A549 (cell line): ENCODE measurements around the gene ZBTB46.

ENCODE experiments used
- CHD2 ChIP-seq: fragments of 150-350 bp; IDR thresholded peaks from 2 replicates; pipeline ENCODE4 v1.6.1; 2014; ENCODE audit warnings: low read length; ENCODE audit not compliant: partially characterized antibody
- EHMT2 ChIP-seq: fragments of 200-600 bp; sonication (generic); IDR thresholded peaks from 2 replicates; pipeline ENCODE4 v1.6.1; 2016; ENCODE audit warnings: antibody characterized with exemption, low read depth, mild to moderate bottlenecking, moderate library complexity
- EP300 ChIP-seq, 2 experiments: fragments of >200 bp; sonication (Bioruptor Twin); formaldehyde crosslinking; IDR thresholded peaks; 2 replicates in 1 of 2; 3 replicates in 1 of 2; pipeline ENCODE4 v1.6.1; 2016 to 2017
- JUN ChIP-seq, 2 experiments: fragments of >200 bp; sonication (Bioruptor Twin); formaldehyde crosslinking; IDR thresholded peaks; 2 replicates in 1 of 2; 3 replicates in 1 of 2; pipeline ENCODE4 v1.6.1; 2016 to 2017
- JUNB ChIP-seq: fragments of >200 bp; sonication (Bioruptor Twin); formaldehyde crosslinking; IDR thresholded peaks from 2 replicates; pipeline ENCODE4 v1.6.1; 2016
- NR3C1 ChIP-seq: fragments of >200 bp; sonication (Bioruptor Twin); formaldehyde crosslinking; IDR thresholded peaks from 3 replicates; pipeline ENCODE4 v1.6.1; 2017
- PHF8 ChIP-seq: fragments of 200-600 bp; sonication (generic); IDR thresholded peaks from 2 replicates; pipeline ENCODE4 v1.6.1; 2016; ENCODE audit warnings: low read depth, mild to moderate bottlenecking, antibody characterized with exemption, moderate library complexity, borderline replicate concordance
- POLR2A ChIP-seq: IDR thresholded peaks from 2 replicates; pipeline ENCODE4 v1.6.1; 2012; ENCODE audit warnings: mild to moderate bottlenecking, low read length
- RAD21 ChIP-seq, 2 experiments: fragments of >200 bp in 1 of 2; sonication (Bioruptor Twin) in 1 of 2; formaldehyde crosslinking in 1 of 2; IDR thresholded peaks in 1 of 2; conservative IDR thresholded peaks in 1 of 2; 2 replicates in 1 of 2; 3 replicates in 1 of 2; pipeline ENCODE4 v1.6.1; 2012 to 2018; ENCODE audit warnings: inconsistent platforms in 1 of 2
- ZC3H11A ChIP-seq: fragments of 450-650 bp; IDR thresholded peaks from 2 replicates; pipeline ENCODE4 v1.6.1; 2014; ENCODE audit warnings: antibody characterized with exemption, mild to moderate bottlenecking
- TF ChIP-seq, protein P1 (sequence below): fragments of >200 bp; sonication (Bioruptor Twin); formaldehyde crosslinking; IDR thresholded peaks from 3 replicates; pipeline ENCODE4 v1.5.1; 2016
- TF ChIP-seq, protein P2 (sequence below): fragments of 450-650 bp; IDR thresholded peaks from 2 replicates; pipeline ENCODE4 v1.6.1; 2014; ENCODE audit warnings: antibody characterized with exemption
- TF ChIP-seq, protein P3 (sequence below): fragments of 250-450 bp; sonication (Bioruptor Pico); IDR thresholded peaks from 2 replicates; pipeline ENCODE4 v1.5.0; 2021; ENCODE audit warnings: mild to moderate bottlenecking, moderate library complexity, borderline replicate concordance

DNA sequence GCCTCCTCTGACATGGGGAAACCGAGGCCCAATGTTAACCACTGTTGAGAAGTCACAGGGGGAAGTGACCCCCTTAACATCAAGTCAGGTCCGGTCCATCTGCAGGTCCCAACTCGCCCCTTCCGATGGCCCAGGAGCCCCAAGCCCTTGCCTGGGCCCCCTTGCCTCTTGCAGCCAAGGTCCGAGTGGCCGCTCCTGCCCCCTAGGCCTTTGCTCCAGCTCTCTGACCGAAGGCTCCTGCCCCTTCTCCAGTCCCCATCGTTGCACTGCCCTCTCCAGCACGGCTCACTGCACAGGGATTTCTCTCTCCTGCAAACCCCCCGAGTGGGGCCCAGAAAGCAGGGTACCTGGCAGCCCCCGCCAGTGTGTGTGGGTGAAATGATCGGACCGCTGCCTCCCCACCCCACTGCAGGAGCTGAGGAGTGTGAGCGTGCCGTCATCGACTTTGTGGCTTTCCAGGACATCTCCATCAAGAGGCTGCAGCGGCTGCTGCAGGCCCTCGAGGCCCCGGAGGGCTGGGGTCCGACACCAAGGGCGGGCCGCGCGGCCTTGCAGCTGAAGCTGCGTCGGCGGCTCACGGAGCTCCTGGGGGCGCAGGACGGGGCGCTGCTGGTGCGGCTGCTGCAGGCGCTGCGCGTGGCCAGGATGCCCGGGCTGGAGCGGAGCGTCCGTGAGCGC, 133.1 kb downstream of the ZBTB46 start:
- no peak for TF ChIP-seq EP300 (IDR thresholded peaks at IDR 0.05)
- TF ChIP-seq CHD2: no peak
- TF ChIP-seq, protein P1, sequence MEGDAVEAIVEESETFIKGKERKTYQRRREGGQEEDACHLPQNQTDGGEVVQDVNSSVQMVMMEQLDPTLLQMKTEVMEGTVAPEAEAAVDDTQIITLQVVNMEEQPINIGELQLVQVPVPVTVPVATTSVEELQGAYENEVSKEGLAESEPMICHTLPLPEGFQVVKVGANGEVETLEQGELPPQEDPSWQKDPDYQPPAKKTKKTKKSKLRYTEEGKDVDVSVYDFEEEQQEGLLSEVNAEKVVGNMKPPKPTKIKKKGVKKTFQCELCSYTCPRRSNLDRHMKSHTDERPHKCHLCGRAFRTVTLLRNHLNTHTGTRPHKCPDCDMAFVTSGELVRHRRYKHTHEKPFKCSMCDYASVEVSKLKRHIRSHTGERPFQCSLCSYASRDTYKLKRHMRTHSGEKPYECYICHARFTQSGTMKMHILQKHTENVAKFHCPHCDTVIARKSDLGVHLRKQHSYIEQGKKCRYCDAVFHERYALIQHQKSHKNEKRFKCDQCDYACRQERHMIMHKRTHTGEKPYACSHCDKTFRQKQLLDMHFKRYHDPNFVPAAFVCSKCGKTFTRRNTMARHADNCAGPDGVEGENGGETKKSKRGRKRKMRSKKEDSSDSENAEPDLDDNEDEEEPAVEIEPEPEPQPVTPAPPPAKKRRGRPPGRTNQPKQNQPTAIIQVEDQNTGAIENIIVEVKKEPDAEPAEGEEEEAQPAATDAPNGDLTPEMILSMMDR: no peak
- TF ChIP-seq POLR2A: no peak
- TF ChIP-seq NR3C1: no peak
- no peak for TF ChIP-seq EHMT2
- TF ChIP-seq RAD21 (conservative IDR thresholded peaks at IDR 0.05 in 1 of 2, IDR thresholded peaks at IDR 0.05 in 1 of 2): no peak
- TF ChIP-seq PHF8: no peak
- TF ChIP-seq, protein P2, sequence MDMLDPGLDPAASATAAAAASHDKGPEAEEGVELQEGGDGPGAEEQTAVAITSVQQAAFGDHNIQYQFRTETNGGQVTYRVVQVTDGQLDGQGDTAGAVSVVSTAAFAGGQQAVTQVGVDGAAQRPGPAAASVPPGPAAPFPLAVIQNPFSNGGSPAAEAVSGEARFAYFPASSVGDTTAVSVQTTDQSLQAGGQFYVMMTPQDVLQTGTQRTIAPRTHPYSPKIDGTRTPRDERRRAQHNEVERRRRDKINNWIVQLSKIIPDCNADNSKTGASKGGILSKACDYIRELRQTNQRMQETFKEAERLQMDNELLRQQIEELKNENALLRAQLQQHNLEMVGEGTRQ: no peak
- TF ChIP-seq JUNB: no peak
- no peak for TF ChIP-seq JUN (IDR thresholded peaks at IDR 0.05)
- TF ChIP-seq ZC3H11A: no peak
- TF ChIP-seq, protein P3, sequence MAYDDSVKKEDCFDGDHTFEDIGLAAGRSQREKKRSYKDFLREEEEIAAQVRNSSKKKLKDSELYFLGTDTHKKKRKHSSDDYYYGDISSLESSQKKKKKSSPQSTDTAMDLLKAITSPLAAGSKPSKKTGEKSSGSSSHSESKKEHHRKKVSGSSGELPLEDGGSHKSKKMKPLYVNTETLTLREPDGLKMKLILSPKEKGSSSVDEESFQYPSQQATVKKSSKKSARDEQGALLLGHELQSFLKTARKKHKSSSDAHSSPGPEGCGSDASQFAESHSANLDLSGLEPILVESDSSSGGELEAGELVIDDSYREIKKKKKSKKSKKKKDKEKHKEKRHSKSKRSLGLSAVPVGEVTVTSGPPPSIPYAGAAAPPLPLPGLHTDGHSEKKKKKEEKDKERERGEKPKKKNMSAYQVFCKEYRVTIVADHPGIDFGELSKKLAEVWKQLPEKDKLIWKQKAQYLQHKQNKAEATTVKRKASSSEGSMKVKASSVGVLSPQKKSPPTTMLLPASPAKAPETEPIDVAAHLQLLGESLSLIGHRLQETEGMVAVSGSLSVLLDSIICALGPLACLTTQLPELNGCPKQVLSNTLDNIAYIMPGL (CRISPR knock-in tag): no peak
